Measurements from ENCODE around the gene BABAM2.

Gene BABAM2

GRCh38 chr2:28095622-28096021, 205.1 kb downstream of the BABAM2 start:
- Histone ChIP-seq H3K79me2 (ENCODE audit: low read length) (no peaks in the 10 kb centered on the region), H3K9ac (ENCODE audit: low read length) (no peak overlapping the region), H3K27me3 (replicated peaks; ENCODE audit: insufficient read depth, low read length) (no peaks in the 10 kb centered on the region), H2AFZ (ENCODE audit: low read length) (no peak overlapping the region), H4K20me1 (ENCODE audit: insufficient read depth, low read length) (no peaks in the 10 kb centered on the region), H3K27ac (ENCODE audit: low read length) (no peak overlapping the region), H3F3A (ENCODE audit: insufficient read depth, low read length) (no peaks in the 10 kb centered on the region), H3K4me1 (ENCODE audit: low read length) (no peaks in the 10 kb centered on the region), H3K36me3 (replicated peaks; ENCODE audit: insufficient read depth, low read length) (no peaks in the 10 kb centered on the region), H3K9me3 (replicated peaks; ENCODE audit: insufficient read depth, low read length) (no peaks in the 10 kb centered on the region), H3K4me2 (ENCODE audit: low read depth, low read length) (no peak overlapping the region), H3K4me3 (ENCODE audit: low read length) (no peak overlapping the region), H3K9me2 (replicated peaks; ENCODE audit: insufficient read depth, low read length) (no peaks in the 10 kb centered on the region)
- DNase-seq: no peak
- no peak for TF ChIP-seq EZH2 (optimal IDR thresholded peaks at IDR 0.05; ENCODE audit: low read depth, low read length)
- no peak for TF ChIP-seq CTCF (IDR thresholded peaks at IDR 0.05; ENCODE audit: low read length)
- no peak for TF ChIP-seq EZH2phosphoT487 (IDR thresholded peaks at IDR 0.05; ENCODE audit: low read length)

DNA sequence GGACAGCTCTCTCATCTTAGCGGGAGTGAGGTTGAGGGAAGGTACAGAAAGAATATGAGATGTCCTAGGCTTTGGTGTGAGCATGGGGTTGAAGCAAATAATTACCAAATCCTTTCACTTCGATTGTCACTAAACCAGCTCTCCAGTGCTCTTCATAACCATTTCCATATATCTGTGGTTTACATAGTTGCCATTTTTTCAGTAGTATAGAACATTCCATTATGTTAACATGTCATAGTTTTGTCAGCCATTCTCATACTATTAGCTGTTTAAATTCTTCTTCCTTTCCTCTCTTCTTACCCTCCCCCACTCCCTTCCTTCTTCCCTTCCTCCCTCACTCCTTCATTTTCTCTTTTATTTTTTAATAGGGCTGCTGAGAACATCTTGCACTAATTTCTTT, 205.9 kb downstream of the BABAM2 start:
- no peak overlapping the region for H3K4me3 ChIP-seq (ENCODE audit: low read length)
- H3K36me3 ChIP-seq (replicated peaks; ENCODE audit: insufficient read depth, low read length): no peaks in the 10 kb centered on the region
- H3K9ac ChIP-seq (ENCODE audit: low read length): no peak overlapping the region
- TF ChIP-seq CTCF (IDR thresholded peaks at IDR 0.05; ENCODE audit: low read length) (no peak), EZH2phosphoT487 (IDR thresholded peaks at IDR 0.05; ENCODE audit: low read length) (no peak)
- DNase-seq: no peak
- H3F3A ChIP-seq (ENCODE audit: insufficient read depth, low read length): no peaks in the 10 kb centered on the region
- no peak overlapping the region for H3K27ac ChIP-seq (ENCODE audit: low read length)
- H2AFZ ChIP-seq (ENCODE audit: low read length): no peak overlapping the region
- no peak overlapping the region for H3K4me2 ChIP-seq (ENCODE audit: low read depth, low read length)
- H3K4me1 ChIP-seq (ENCODE audit: low read length): no peaks in the 10 kb centered on the region
- no peaks in the 10 kb centered on the region for H3K9me2 ChIP-seq (replicated peaks; ENCODE audit: insufficient read depth, low read length)
- no peaks in the 10 kb centered on the region for H3K79me2 ChIP-seq (ENCODE audit: low read length)
- no peaks in the 10 kb centered on the region for H4K20me1 ChIP-seq (ENCODE audit: insufficient read depth, low read length)
- no peaks in the 10 kb centered on the region for H3K9me3 ChIP-seq (replicated peaks; ENCODE audit: insufficient read depth, low read length)
- H3K27me3 ChIP-seq (replicated peaks; ENCODE audit: insufficient read depth, low read length): no peaks in the 10 kb centered on the region

GRCh38 chr2:28098501-28099225, 208.1 kb downstream of the BABAM2 start:
- no peaks in the 10 kb centered on the region for H3K9me2 ChIP-seq (replicated peaks; ENCODE audit: insufficient read depth, low read length)
- TF ChIP-seq CTCF (IDR thresholded peaks at IDR 0.05; ENCODE audit: low read length) (no peak), EZH2phosphoT487 (IDR thresholded peaks at IDR 0.05; ENCODE audit: low read length) (no peak), EZH2 (optimal IDR thresholded peaks at IDR 0.05; ENCODE audit: low read depth, low read length) (no peak)
- DNase-seq: no peak

More at GRCh38 chr2:28098501-28099225, 208.1 kb downstream of the BABAM2 start:
- Histone ChIP-seq H3K9me3 (replicated peaks; ENCODE audit: insufficient read depth, low read length) (no peaks in the 10 kb centered on the region), H3K27ac (ENCODE audit: low read length) (no peak overlapping the region), H3K27me3 (replicated peaks; ENCODE audit: insufficient read depth, low read length) (no peaks in the 10 kb centered on the region), H3K4me2 (ENCODE audit: low read depth, low read length) (no peak overlapping the region), H3K79me2 (ENCODE audit: low read length) (no peaks in the 10 kb centered on the region), H3K9ac (ENCODE audit: low read length) (no peak overlapping the region), H3K36me3 (replicated peaks; ENCODE audit: insufficient read depth, low read length) (no peaks in the 10 kb centered on the region), H3F3A (ENCODE audit: insufficient read depth, low read length) (no peaks in the 10 kb centered on the region), H2AFZ (ENCODE audit: low read length) (no peak overlapping the region), H4K20me1 (ENCODE audit: insufficient read depth, low read length) (no peaks in the 10 kb centered on the region), H3K4me3 (ENCODE audit: low read length) (no peak overlapping the region), H3K4me1 (ENCODE audit: low read length) (no peaks in the 10 kb centered on the region)
